Lung (tissue), 12 donors: ENCODE results near the gene RAB43. TPM values are rescaled to one million over a fixed set of nuclear protein-coding genes. Genes with fewer than 3 reads are reported as not detected.

Experiments
- ATAC-seq: fragments of 200-7000 bp; cut with Tn5 transposase; one replicate; pipeline ENCODE4 v1.9.1; 2020; ENCODE audit warnings: moderate number of reproducible peaks; ENCODE audit not compliant: insufficient read depth, low FRiP score
- DNase-seq, 3 donors: peaks; one replicate each; pipeline ENCODE4 v3.0.0-alpha.2; 2013 to 2017
- H3K27ac ChIP-seq, 2 donors: one replicate each; pipeline ENCODE4 v1.5.1; 2013; ENCODE audit warnings: mild to moderate bottlenecking in 2 of 2, moderate library complexity in 2 of 2, control low read depth in 1 of 2, inconsistent platforms in 1 of 2, low read depth in 1 of 2, low read length in 1 of 2
- H3K27me3 ChIP-seq, 3 donors: one replicate each; pipeline ENCODE4 v1.5.1; 2013; ENCODE audit warnings: low read length in 2 of 3; ENCODE audit not compliant: control insufficient read depth in 3 of 3, insufficient read depth in 3 of 3
- H3K36me3 ChIP-seq, 4 donors: one replicate each; pipeline ENCODE4 v1.5.1; 2013; ENCODE audit warnings: low read length in 4 of 4, mild to moderate bottlenecking in 1 of 4, moderate library complexity in 1 of 4; ENCODE audit not compliant: control insufficient read depth in 4 of 4, insufficient read depth in 4 of 4
- H3K4me1 ChIP-seq, 5 donors: one replicate each; pipeline ENCODE4 v1.5.1; 2013; ENCODE audit warnings: low read length in 5 of 5, mild to moderate bottlenecking in 2 of 5, moderate library complexity in 1 of 5; ENCODE audit not compliant: control insufficient read depth in 5 of 5, insufficient read depth in 5 of 5
- H3K4me3 ChIP-seq: one replicate; pipeline ENCODE4 v1.5.1; 2013; ENCODE audit warnings: mild to moderate bottlenecking, control low read depth, moderate library complexity
- H3K9ac ChIP-seq, 2 donors: one replicate each; pipeline ENCODE4 v1.5.1; 2013; ENCODE audit warnings: low read length in 2 of 2, control low read depth in 1 of 2; ENCODE audit not compliant: insufficient read depth in 1 of 2
- H3K9me3 ChIP-seq, 4 donors: one replicate each; pipeline ENCODE4 v1.5.1; 2013; ENCODE audit warnings: low read length in 3 of 4, mild to moderate bottlenecking in 1 of 4, moderate library complexity in 1 of 4; ENCODE audit not compliant: control insufficient read depth in 4 of 4, insufficient read depth in 3 of 4
- CTCF ChIP-seq: IDR thresholded peaks from 2 replicates; pipeline ENCODE4 v1.5.1; 2012; ENCODE audit warnings: mild to moderate bottlenecking; ENCODE audit errors: control extremely low read depth, extremely low read depth
- WGBS, 2 donors: extraction: QIAGEN DNeasy Blood & Tissue Kit; methylation state at CpG; one replicate each; pipeline ENCODE4 v1.1.7; 2013; 5-methylcytosine and 5-hydroxymethylcytosine counted together
- polyA plus RNA-seq, 2 donors: library from polyadenylated mRNA; stranded (reverse); fragments of 200-250 nt; gene quantifications; one replicate each; pipeline ENCODE4 v1.2.1, GENCODE V29; 2013
- total RNA-seq, 2 donors: library from RNA; depleted of rRNA in 1 of 2; stranded (reverse); fragments of >200 nt in 1 of 2; gene quantifications; one replicate each; pipeline ENCODE4 v1.2.1, GENCODE V29; 2014 to 2021
- donor health status: control.
- donor health status: control.
- donor health status: Bipolar disorder and iron deficiency.
- donor health status: healthy.
- donor health status: DM: yes; HTN: yes; CAD: no.

The RAB43 gene
- total and polyA plus RNA-seq, 4 donors, result 9.4 to 32.6 (median 20.3) TPM

DNA sequence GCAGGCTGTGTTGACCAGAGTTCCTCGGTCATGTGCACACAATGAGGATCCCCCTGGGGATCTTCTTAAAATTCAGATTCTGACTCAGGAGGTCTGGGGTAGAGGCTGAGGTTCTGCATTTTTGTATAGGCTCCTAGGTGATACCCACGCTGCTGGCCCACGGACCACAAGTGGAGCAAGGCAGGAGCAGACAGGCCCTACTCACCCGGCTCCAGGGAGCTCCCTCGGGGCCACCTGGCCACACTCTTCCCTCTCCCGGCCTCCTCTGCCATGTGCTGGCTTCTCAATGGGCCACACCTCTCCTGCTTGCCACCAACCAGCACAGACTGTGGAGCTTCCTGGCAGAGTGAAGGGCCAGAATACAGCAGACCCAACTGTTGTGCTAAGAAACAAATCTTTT is 37.1 kb downstream of the RAB43 start:
- Histone ChIP-seq H3K27me3 (no peaks in the 10 kb centered on the region), H3K4me3 (no peak overlapping the region), H3K9me3 (no peaks in the 10 kb centered on the region), H3K27ac (no peak overlapping the region), H3K9ac (no peak overlapping the region), H3K4me1 (peaks cover 5 to 11% (median 5%) of the 10 kb centered on the region in 5 donors), H3K36me3 (no peaks in the 10 kb centered on the region)
- WGBS, 2 donors, result 90% methylated on average over 6 of the region's 6 CpGs
- TF ChIP-seq CTCF, result no peak
- ATAC-seq, result no peak
- DNase-seq, result no peak

DNA sequence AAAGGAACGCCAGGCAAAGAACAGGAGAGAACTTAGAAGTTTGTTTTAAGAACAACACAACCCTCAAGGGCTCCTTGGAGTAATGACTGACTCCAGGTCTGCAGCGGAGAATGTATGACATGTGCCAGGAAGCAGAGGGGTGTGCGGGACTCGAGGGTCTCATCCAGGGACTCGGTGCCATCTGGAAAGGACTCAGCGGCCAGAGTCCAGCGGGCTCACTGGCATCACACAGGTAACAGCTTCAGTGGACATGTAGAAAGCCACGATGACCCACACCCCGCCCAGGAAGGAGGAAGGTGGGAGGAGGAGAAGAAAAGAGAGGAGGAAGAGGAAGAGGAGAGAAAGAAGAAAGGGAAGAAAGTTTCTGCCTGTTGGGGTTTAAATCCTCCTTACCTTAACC is 39.6 kb downstream of the RAB43 start:
- Histone ChIP-seq H3K9me3 (no peaks in the 10 kb centered on the region), H3K9ac (no peak overlapping the region), H3K36me3 (no peaks in the 10 kb centered on the region), H3K27me3 (no peaks in the 10 kb centered on the region), H3K27ac (no peak overlapping the region), H3K4me1 (peaks cover 2 to 6% (median 4%) of the 10 kb centered on the region in 5 donors), H3K4me3 (no peak overlapping the region)
- TF ChIP-seq CTCF, result no peak
- DNase-seq, result no peak
- WGBS, 2 donors, result 57 to 64% methylated on average over 9 of the region's 9 CpGs
- ATAC-seq, result no peak

GRCh38 chr3:129081503-129081902 is 40.1 kb downstream of the RAB43 start:
- Histone ChIP-seq H3K9ac (no peak overlapping the region), H3K9me3 (no peaks in the 10 kb centered on the region), H3K4me1 (peaks cover 0 to 4% (median 1%) of the 10 kb centered on the region in 5 donors), H3K36me3 (no peaks in the 10 kb centered on the region), H3K27me3 (no peaks in the 10 kb centered on the region), H3K4me3 (no peak overlapping the region), H3K27ac (no peak overlapping the region)
- ATAC-seq (no peak), DNase-seq (no peak)
- 47 to 58% methylated on average over 8 of the region's 8 CpGs for WGBS, 2 donors
- no peak for TF ChIP-seq CTCF

GRCh38 chr3:129078510-129078909 is 43.1 kb downstream of the RAB43 start:
- no peak for ATAC-seq
- H3K36me3 ChIP-seq, result no peaks in the 10 kb centered on the region
- H3K27ac ChIP-seq, result no peak overlapping the region
- no peak overlapping the region for H3K9ac ChIP-seq
- 92 to 94% methylated on average over 8 of the region's 8 CpGs for WGBS, 2 donors
- no peak for DNase-seq
- TF ChIP-seq CTCF, result no peak
- no peaks in the 10 kb centered on the region for H3K27me3 ChIP-seq
- H3K9me3 ChIP-seq, result no peaks in the 10 kb centered on the region
- H3K4me1 ChIP-seq, result peaks cover 0 to 2% (median 0%) of the 10 kb centered on the region in 5 donors
- H3K4me3 ChIP-seq, result no peak overlapping the region
